ENCODE results near the gene MGRN1. TPM values are rescaled to one million over a fixed set of nuclear protein-coding genes. Genes with fewer than 3 reads are reported as not detected.

The MGRN1 gene
- total RNA-seq, 2 donors from 2014 or later = 56.0 to 64.5 TPM

- Histone ChIP-seq H3K27ac (peak overlapping the region; percentile 90 to 99), H3K36me3 (peaks cover 5% of the 10 kb centered on the region), H3K9me3 (no peaks in the 10 kb centered on the region), H3K27me3 (replicated peaks; ENCODE audit: insufficient read depth) (no peaks in the 10 kb centered on the region), H3K4me1 (ENCODE audit: control insufficient read depth in 1 of 2, low read depth in 2 of 2) (peaks cover 38 to 59% of the 10 kb centered on the region in 2 donors), H3K4me3 (peak overlapping the region; percentile 84)
- DNase-seq (ENCODE audit: low spot score) (no peak), ATAC-seq (ENCODE audit: insufficient number of reproducible peaks, low FRiP score, low read depth) (no peak)
- TF ChIP-seq CTCF (IDR thresholded peaks at IDR 0.05) = no peak
These were observed 10.7 kb upstream of the MGRN1 start for GRCh38 chr16:4613636-4614570.

GRCh38 chr16:4614571-4615383 is 9.8 kb upstream of the MGRN1 start, which contains the start of gene UBALD1:
Gene UBALD1, minus strand, starts transcription at chr16:4614888. Its CDS starts 91 bp downstream, at chr16:4614797.
- H3K27me3 ChIP-seq (replicated peaks; ENCODE audit: insufficient read depth) = no peaks in the 10 kb centered on the region
- no peak for TF ChIP-seq CTCF (IDR thresholded peaks at IDR 0.05)
- no peaks in the 10 kb centered on the region for H3K9me3 ChIP-seq
- H3K4me1 ChIP-seq (ENCODE audit: control insufficient read depth in 1 of 2, low read depth in 2 of 2) = peaks cover 38 to 59% of the 10 kb centered on the region in 2 donors
- H3K4me3 ChIP-seq = peak within 1 kb of the TSS; percentile 84
- peak; percentile 33 for ATAC-seq (ENCODE audit: insufficient number of reproducible peaks, low FRiP score, low read depth)
- DNase-seq (ENCODE audit: low spot score) = peak; percentile 67
- H3K36me3 ChIP-seq = peaks cover 5% of the 10 kb centered on the region
- peak within 1 kb of the TSS; percentile 90 to 99 for H3K27ac ChIP-seq

- ATAC-seq (ENCODE audit: insufficient number of reproducible peaks, low FRiP score, low read depth) = no peak
These were observed 9.1 kb upstream of the MGRN1 start for GRCh38 chr16:4615384-4616046.

GRCh38 chr16:4616047-4616811 is 8.4 kb upstream of the MGRN1 start:
- Histone ChIP-seq H3K4me1 (ENCODE audit: control insufficient read depth in 1 of 2, low read depth in 2 of 2) (peaks cover 38 to 55% of the 10 kb centered on the region in 2 donors), H3K4me3 (peak overlapping the region; percentile 84), H3K9me3 (no peaks in the 10 kb centered on the region), H3K27ac (peak overlapping the region; percentile 99), H3K27me3 (replicated peaks; ENCODE audit: insufficient read depth) (no peaks in the 10 kb centered on the region), H3K36me3 (no peaks in the 10 kb centered on the region)
- DNase-seq (ENCODE audit: low spot score) (peak; percentile 100), ATAC-seq (ENCODE audit: insufficient number of reproducible peaks, low FRiP score, low read depth) (peak; percentile 97)
- TF ChIP-seq CTCF (IDR thresholded peaks at IDR 0.05) = peak; percentile 31

More at GRCh38 chr16:4615384-4616046, 9.1 kb upstream of the MGRN1 start:
- no peaks in the 10 kb centered on the region for H3K36me3 ChIP-seq
- H3K4me3 ChIP-seq = peak overlapping the region; percentile 84
- peaks cover 38 to 59% of the 10 kb centered on the region in 2 donors for H3K4me1 ChIP-seq (ENCODE audit: control insufficient read depth in 1 of 2, low read depth in 2 of 2)
- no peaks in the 10 kb centered on the region for H3K9me3 ChIP-seq
- H3K27ac ChIP-seq = peak overlapping the region; percentile 90 to 99
- no peak for TF ChIP-seq CTCF (IDR thresholded peaks at IDR 0.05)
- DNase-seq (ENCODE audit: low spot score) = no peak
- H3K27me3 ChIP-seq (replicated peaks; ENCODE audit: insufficient read depth) = no peaks in the 10 kb centered on the region

All from thoracic aorta (tissue), 2 donors.